HG03095 (cell line): Measurements from ENCODE around the gene NAPSA.
"Not testable (repeated sequence)": the region's sequence is repeated elsewhere in the genome, so short reads cannot be mapped to it uniquely, and the experiment has no call there.

Source experiments
- ATAC-seq: cut with Tn5 transposase; IDR thresholded peaks from one replicate; pipeline ENCODE4 v1.9.1; 2021; ENCODE audit warnings: moderate library complexity; ENCODE audit not compliant: unreplicated experiment

The NAPSA gene

DNA sequence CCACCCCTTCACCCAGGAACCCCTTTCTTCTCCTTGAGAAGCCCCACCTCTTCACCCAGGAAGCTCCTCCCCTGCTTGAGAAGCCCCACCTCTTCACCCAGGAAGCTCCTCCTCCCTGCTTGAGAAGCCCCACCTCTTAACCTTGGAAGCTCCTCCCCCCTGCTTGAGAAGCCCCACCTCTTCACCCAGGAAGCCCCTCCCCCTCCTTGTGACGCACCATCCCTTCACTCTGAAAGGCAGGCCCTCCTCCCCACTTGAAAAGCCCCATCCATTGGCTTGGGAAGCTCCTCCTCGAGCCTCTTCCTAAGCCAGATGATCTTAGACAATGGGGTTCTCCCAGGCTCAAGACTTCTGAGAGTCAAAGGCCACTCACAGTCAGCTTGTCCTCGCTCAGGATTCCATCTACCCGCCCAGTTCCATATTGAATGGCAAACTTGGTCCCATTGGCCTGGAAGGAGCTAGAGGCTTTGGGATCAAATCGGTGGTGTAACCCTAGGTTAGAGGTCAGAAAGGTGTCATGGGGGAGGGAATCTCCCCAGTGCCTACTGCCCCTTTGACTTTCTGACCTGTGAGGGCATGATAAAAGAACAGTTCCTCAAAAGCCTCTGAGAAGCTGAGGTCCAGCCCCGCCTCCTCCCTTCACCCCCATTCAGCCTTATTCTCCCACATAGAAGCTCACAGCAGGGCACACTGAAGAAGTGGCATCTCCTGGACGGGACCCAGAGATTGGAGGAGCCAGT lies 4.0 kb downstream of the NAPSA start:
- no peak for ATAC-seq

DNA sequence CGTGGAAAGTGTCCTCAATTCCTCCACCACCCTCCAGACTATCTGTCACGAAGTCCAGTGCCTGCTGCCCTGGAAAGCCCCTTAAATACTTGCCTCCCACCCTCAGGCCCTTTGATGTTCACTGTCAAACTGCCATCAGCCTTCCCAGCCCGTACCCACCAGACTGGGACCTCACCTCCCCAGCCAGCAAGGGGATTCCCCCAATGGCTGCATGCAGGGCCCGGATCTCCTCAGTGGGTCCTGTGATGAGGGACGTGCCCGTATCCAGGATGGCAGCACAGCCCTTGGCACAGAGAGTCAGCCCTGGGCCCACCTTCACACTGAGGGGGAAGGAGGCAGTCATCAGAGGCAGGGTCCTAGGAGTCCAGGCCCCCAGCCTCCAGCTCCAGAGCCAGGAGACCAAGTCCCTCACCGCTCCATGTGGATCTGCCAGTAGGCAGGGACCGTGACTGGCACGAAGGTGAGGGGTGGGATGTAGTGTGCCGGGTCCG lies 6.1 kb downstream of the NAPSA start:
- ATAC-seq, result no peak

GRCh38 chr19:50358483-50359327 lies 6.7 kb downstream of the NAPSA start:
- no peak for ATAC-seq

DNA sequence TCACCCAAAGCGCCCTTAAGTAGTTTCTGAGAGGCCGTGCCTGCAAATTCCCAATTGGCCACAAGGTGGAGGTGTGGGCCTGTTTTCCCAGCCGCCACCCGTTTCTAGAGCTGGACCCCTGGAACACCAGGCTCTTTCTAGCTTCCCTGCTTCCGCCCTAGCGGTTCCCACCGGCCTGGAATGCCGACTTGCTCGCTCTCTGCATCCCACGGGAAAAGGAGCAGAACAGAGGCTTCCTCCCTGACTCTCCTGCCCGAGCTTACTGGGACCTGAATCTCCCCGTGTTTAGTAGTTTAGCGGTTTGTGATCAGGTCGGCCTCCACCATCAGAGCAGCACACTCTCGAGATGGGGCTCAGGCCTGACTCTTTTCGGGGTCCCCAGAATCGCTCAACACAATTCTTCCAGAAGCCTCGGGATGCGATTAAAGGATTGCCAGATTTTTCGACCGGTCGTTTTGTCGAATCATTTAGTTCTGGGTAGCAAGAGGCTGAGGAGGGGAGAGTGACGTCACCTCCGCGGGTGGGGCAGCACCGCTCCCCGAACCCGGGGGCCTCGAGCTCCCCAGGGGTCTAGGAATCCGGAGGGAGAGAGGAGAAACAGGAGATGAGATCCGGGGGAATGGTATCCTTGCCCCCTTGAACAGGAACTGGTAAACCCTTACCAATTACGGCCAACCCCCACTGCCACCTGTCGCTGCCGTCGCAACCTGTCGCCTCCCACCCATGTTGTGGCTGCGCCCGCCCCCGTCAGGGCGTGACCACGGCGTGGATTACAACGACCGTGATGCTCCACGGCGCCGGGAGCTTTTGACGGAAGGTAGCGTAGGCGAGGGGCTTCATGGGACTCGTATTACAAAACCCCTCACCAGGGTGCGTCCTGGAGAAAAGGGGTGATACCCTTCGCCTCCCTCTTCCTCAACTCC lies 8.0 kb downstream of the NAPSA start:
- ATAC-seq, result no peak

DNA sequence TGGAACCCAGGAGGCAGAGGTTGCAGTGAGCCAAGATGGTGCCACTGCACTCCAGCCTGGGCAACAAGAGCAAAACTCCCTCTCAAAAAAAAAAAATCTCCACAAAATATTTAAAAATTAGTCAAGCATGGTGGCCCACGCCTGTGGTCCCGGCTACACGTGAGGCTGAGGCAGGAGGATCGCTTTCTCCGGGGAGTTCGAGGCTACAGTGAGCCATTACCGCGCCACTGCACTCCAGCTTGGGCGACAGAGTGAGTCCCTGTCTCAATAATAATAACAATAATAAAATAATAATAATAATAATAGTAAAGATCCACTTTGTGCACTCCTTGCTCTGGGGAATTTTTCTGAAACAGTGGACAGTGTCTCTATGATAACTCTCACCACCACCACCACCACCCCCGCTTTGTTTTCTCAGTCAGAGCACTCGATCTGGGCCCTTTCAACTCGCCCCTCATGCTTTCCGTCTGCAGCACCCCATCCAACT lies 8.7 kb downstream of the NAPSA start:
- no peak for ATAC-seq

DNA sequence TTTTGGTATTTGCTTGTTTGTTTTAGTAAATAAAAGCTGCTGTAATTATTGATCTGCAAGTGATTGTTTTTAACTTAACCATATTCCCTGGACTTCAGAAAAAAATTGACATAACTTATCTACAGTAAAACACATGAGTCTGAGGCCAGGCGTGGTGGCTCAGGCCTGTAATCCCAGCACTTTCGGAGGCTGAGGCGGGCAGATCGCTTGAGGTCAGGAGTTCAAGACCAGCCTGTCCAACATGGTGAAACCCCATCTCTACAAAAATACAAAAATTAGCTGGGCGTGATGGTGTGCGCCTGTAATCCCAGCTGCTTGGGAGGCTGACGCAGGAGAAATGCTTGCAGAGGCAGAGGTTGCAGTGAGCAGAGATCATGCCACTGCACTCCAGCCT lies 12.0 kb downstream of the NAPSA start:
- not testable (repeated sequence) for ATAC-seq

DNA sequence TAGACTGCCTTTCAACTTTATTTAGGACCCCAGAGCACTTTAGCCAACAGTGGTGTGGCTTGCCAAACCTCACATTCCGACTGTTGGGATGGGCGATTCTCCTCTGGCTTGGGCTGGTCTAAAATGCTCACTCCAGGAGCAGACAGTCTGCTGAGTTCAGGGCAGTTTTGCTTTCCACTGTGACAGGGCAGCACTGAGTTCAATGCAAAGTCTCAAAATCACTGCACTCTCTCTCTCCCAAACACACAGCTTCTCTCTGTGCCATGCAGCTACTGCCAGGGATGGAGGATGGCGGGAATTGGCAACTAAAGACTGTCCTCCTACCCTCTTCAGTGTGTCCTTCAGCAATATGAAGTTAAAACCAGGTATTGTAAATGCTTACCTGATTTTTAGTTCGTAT lies 13.2 kb downstream of the NAPSA start:
- no peak for ATAC-seq

GRCh38 chr19:50349277-50350057 lies 16.0 kb downstream of the NAPSA start:
- no peak for ATAC-seq

DNA sequence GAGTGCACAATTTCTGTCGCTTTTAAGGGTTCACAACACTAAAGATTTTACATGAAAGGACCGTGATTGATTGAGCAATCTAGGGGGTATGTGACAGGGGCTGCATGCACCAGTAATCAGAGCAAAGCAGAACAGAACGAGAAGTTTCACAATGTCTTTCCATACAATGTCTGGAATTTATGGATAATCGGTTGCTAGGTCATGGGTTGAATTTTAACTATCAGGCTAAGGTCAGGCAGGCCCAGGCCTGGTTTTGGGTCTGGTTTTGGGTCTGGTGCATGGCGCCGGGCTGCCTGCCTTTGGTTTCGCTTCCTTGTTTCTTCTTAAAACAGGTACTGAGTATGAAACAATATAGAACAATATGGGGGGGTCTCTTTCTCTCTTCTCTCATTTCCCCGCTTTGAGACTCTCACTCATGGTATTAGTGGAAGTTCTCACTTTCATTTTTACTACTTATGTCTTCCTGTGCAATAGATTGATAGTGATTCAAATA lies 18.3 kb downstream of the NAPSA start:
- not testable (repeated sequence) for ATAC-seq

DNA sequence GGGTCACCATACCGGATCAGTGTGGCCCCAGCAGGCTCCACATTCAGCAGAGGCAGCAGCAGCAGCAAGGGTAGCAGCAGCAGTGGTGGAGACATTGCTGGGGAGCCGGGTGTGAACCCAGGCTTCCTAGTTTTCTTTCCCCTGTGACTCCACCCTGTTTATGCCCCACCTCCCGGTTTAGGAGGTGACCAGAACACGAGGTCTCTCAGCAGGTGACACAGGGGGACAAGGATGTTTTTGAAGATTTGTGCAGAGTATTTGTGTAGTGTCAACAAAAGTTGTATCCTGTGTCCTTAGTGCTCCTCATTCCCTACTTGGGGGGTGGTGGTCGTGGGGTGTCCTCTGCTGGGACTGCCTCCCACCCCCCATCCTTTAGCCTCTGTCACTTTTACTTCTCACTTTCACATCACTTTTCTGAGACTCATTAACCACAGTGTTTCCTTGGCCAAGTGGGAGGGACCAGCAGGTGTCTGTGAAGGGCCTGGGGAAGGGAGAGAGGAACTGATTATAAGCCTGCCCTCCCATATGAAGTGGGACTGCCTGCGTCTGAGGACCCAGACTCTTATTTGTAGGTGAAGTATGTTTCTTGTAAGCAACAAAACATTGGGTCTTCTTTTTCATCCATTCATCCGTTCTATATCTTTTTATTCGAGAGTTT lies 20.6 kb downstream of the NAPSA start:
- no peak for ATAC-seq

- ATAC-seq, result peak; percentile 49
Observed at GRCh38 chr19:50341091-50341564, 24.3 kb downstream of the NAPSA start.

DNA sequence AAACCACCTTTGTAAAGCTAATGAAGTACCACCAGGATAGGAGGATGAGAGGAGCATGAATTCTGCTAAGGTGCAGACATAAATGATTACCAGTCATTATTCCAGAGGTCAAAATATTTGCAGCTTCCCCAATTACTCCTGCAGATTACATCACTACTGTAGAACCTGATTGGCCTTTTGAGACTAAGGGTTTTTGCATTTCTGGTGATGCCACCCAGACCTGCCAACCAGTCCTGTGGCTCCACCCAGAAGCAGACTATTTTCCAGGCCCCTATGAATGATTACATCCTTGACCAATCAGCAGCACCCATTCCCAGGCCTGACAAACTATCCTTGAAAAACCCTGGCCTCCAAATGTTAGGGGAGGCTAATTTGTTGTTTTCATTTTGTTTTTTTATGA lies 25.1 kb downstream of the NAPSA start:
- ATAC-seq, result no peak

DNA sequence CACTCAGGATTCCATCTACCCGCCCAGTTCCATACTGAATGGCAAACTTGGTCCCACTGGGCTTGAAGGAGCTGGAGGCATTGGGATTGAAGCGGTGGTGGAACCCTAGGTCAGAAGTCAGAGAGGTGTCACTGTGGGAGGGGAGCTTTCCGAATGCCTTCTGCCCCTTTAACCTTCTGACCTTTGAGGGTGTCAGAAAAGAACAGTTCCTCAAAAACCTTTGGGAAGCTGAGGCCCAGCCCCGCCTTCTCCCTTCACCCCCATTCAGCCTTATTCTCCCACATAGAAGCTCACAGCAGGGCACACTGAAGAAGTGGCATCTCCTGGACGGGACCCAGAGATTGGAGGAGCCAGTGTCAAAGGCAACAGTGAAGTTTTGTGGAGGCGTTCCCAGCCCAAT lies 28.4 kb downstream of the NAPSA start:
- not testable (repeated sequence) for ATAC-seq

DNA sequence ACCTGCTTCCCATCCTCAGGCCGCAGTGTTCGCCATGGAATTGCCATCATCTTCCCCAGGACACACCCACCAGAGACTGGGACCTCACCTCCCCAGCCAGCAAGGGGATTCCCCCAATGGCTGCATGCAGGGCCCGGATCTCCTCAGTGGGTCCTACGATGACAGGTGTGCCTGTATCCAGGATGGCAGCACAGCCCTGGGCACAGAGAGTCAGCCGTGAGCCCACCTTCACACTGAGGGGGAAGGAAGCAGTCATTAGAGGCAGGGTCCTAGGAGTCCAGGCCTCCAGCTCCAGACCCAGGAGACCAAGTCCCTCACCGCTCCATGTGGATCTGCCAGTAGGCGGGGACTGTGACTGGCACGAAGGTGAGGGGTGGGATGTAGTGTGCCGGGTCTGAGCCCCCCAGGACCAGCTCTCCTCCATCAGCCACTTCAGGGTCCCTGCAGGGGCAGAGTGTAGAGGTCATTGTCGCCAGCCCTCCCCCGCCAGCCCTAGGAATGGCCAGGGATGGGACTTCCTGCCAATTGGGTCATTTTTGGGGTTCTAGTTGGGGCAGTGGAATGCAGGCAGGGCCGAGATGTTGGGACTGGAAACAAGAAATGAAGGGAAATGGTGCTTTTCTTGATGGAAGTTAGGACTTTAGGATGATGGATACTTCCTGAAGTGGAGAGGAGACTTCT lies 30.6 kb downstream of the NAPSA start:
- ATAC-seq, result no peak

DNA sequence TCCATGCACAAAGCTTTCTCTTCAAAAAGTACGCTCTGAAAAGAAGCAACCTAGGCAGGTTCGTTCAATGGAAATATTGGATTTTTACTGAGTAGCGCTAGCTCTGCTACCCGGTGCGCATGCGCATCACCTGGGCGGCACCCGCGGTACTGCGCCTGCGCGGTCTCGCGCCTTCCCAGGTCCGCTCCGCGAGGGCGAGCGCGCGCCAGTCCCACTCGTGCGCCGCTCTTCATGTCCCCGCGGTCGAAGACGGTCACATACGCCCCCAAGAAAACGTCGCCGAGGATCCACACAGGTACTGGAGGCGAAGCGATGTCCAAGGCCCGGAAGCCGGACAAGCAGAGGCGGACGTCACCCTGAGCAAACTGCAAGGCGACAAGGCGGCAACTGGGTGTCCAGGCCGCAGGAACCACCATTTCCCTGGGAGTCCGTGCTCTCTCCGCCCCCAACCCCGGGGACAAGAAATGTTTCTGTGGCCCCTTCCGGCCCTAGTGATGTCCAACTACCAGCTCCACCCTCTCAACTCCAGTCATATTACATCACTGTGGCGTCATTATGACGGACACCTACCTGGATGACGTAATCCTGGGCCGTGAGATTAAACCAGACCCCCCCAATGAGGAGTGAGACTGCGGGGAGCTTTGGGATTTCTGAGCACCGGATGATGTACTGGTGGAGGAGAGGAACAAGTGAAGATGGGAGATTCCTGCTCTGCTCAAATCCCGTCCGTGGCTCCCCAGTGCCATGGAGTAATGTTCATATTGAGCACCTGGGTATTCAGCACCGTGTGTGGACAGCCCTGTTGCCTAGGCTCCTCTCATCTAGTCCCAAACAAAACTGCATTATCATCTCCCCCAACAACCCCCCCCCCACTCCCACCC lies 31.5 kb downstream of the NAPSA start:
- peak; percentile 6 for ATAC-seq

- ATAC-seq, result peak; percentile 35
Observed at GRCh38 chr19:50333235-50333736, 32.2 kb downstream of the NAPSA start.

GRCh38 chr19:50332244-50333038 lies 33.0 kb downstream of the NAPSA start:
- ATAC-seq, result no peak
